ENCODE measurements around the gene ZNRF1. TPM values are rescaled to one million over a fixed set of nuclear protein-coding genes. Genes with fewer than 3 reads are reported as not detected.

The ZNRF1 gene
- total and polyA plus RNA-seq, 2 of the 8 experiments (the other 6 are each of a cell fraction or from before 2014, with no cell fraction given): 33.5 to 52.9 TPM

DNA sequence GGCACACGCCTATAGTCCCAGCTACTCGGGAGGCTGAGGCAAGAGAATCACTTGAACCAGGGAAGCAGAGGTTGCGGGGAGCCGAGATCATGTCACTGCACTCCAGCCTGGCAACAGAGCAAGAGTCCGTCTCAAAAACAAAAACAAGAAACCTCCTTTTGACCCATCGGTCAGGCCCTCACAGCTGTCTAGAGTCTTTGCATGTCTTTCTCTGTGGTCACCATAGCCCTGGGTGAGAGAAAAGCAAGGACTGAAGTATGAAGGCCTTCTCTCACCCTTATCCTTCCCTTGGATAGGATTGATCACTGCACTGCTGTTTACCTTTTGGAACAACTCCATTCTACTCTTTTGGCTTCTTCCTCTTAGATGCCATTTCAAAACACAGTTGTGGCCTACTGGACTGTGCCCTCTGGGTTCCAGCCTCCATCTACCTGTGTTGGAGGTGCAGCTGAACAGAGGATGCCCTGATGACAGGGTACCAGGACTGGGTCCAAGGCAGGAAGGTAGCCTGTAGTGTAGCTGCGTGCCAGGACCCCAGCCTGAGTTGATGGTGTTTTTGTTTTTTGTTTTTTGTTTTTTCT lies 80.6 kb downstream of the ZNRF1 start (continued):
- TF ChIP-seq USF2 (IDR thresholded peaks at IDR 0.05; ENCODE audit: low read length) (no peak), ZNF274 (IDR thresholded peaks at IDR 0.05; ENCODE audit: borderline replicate concordance, extremely low read depth, low read length) (no peak), SUZ12 (IDR thresholded peaks at IDR 0.05; ENCODE audit: low read length) (no peak)

All from H1 (cell line).